ENCODE measurements around the gene ING2.
A peak's percentile ranks its signal among the peaks of the same experiment; 100 is the strongest.
"Not testable (repeated sequence)": the region's sequence is repeated elsewhere in the genome, so short reads cannot be mapped to it uniquely, and the experiment has no call there.

ING2 gene

GRCh38 chr4:183504930-183505610 lies at the start of gene ING2:
Gene ING2, plus strand, starts transcription at chr4:183505058. Its CDS starts 138 bp downstream, at chr4:183505196.
- in situ Hi-C loops (cut with MboI; ENCODE audit: low pct_unique_long_range_greater_than_20kb, low sequenced_read_pairs): no loop called here
- DNase-seq: peak; percentile 64

GRCh38 chr4:183455431-183456195 lies 49.2 kb upstream of the ING2 start:
- in situ Hi-C loops (cut with MboI; ENCODE audit: low pct_unique_long_range_greater_than_20kb, low sequenced_read_pairs): no loop called here
- DNase-seq: peak; percentile 79

GRCh38 chr4:183458005-183458404 lies 46.9 kb upstream of the ING2 start:
- in situ Hi-C loops (cut with MboI; ENCODE audit: low pct_unique_long_range_greater_than_20kb, low sequenced_read_pairs): no loop called here

GRCh38 chr4:183463903-183464619 lies 40.8 kb upstream of the ING2 start:
- in situ Hi-C loops (cut with MboI; ENCODE audit: low pct_unique_long_range_greater_than_20kb, low sequenced_read_pairs); DNase-seq: not testable (repeated sequence)

More at GRCh38 chr4:183458005-183458404, 46.9 kb upstream of the ING2 start:
- DNase-seq: no peak

GRCh38 chr4:183465879-183466278 lies 39.0 kb upstream of the ING2 start:
- DNase-seq: peak; percentile 62
- in situ Hi-C loops (cut with MboI; ENCODE audit: low pct_unique_long_range_greater_than_20kb, low sequenced_read_pairs): not testable (repeated sequence)

- no peak for DNase-seq
- in situ Hi-C loops (cut with MboI; ENCODE audit: low pct_unique_long_range_greater_than_20kb, low sequenced_read_pairs): no loop called here
These were observed 37.6 kb upstream of the ING2 start for GRCh38 chr4:183467246-183467645.

GRCh38 chr4:183468210-183469095 lies 36.4 kb upstream of the ING2 start:
- no peak for DNase-seq
- in situ Hi-C loops (cut with MboI; ENCODE audit: low pct_unique_long_range_greater_than_20kb, low sequenced_read_pairs): no loop called here

GRCh38 chr4:183469285-183469684 lies 35.6 kb upstream of the ING2 start:
- DNase-seq: no peak
- in situ Hi-C loops (cut with MboI; ENCODE audit: low pct_unique_long_range_greater_than_20kb, low sequenced_read_pairs): no loop called here

- in situ Hi-C loops (cut with MboI; ENCODE audit: low pct_unique_long_range_greater_than_20kb, low sequenced_read_pairs): no loop called here
These were observed 34.9 kb upstream of the ING2 start for GRCh38 chr4:183469936-183470335.

GRCh38 chr4:183470821-183471220 lies 34.0 kb upstream of the ING2 start:
- in situ Hi-C loops (cut with MboI; ENCODE audit: low pct_unique_long_range_greater_than_20kb, low sequenced_read_pairs): no loop called here
- no peak for DNase-seq

More at GRCh38 chr4:183469936-183470335, 34.9 kb upstream of the ING2 start:
- DNase-seq: no peak

GRCh38 chr4:183471946-183472708 lies 32.7 kb upstream of the ING2 start:
- DNase-seq: peak; percentile 88
- in situ Hi-C loops (cut with MboI; ENCODE audit: low pct_unique_long_range_greater_than_20kb, low sequenced_read_pairs): no loop called here

- in situ Hi-C loops (cut with MboI; ENCODE audit: low pct_unique_long_range_greater_than_20kb, low sequenced_read_pairs): no loop called here
- DNase-seq: no peak
These were observed 26.7 kb upstream of the ING2 start for GRCh38 chr4:183478123-183478522.

- in situ Hi-C loops (cut with MboI; ENCODE audit: low pct_unique_long_range_greater_than_20kb, low sequenced_read_pairs): no loop called here
- DNase-seq: no peak
These were observed 25.9 kb upstream of the ING2 start for GRCh38 chr4:183478926-183479325.

GRCh38 chr4:183482515-183483095 lies 22.3 kb upstream of the ING2 start:
- DNase-seq; in situ Hi-C loops (cut with MboI; ENCODE audit: low pct_unique_long_range_greater_than_20kb, low sequenced_read_pairs): not testable (repeated sequence)

GRCh38 chr4:183483997-183484396 lies 20.9 kb upstream of the ING2 start:
- DNase-seq: no peak
- in situ Hi-C loops (cut with MboI; ENCODE audit: low pct_unique_long_range_greater_than_20kb, low sequenced_read_pairs): no loop called here

- in situ Hi-C loops (cut with MboI; ENCODE audit: low pct_unique_long_range_greater_than_20kb, low sequenced_read_pairs): no loop called here
These were observed 19.3 kb upstream of the ING2 start for GRCh38 chr4:183485411-183486160.

GRCh38 chr4:183492791-183493222 lies 12.1 kb upstream of the ING2 start:
- DNase-seq: no peak
- in situ Hi-C loops (cut with MboI; ENCODE audit: low pct_unique_long_range_greater_than_20kb, low sequenced_read_pairs): no loop called here

More at GRCh38 chr4:183485411-183486160, 19.3 kb upstream of the ING2 start:
- no peak for DNase-seq

All from KBM-7 (cell line).